IPS-20b (cell line): Measurements from ENCODE around the gene DOCK3.
A peak's percentile ranks its signal among the peaks of the same experiment; 100 is the strongest.
"Not testable (repeated sequence)": the region's sequence is repeated elsewhere in the genome, so short reads cannot be mapped to it uniquely, and the experiment has no call there.

Experiments
- H3K27ac ChIP-seq: one replicate; pipeline ENCODE4 v1.5.1; 2013; ENCODE audit warnings: low read length
- H3K27me3 ChIP-seq: 2 replicates; pipeline ENCODE4 v1.6.1; 2013; ENCODE audit warnings: mild to moderate bottlenecking, low read length, inconsistent platforms; ENCODE audit not compliant: insufficient read depth
- H3K36me3 ChIP-seq: 2 replicates; pipeline ENCODE4 v1.6.1; 2013; ENCODE audit warnings: low read depth, mild to moderate bottlenecking, inconsistent platforms, low read length, moderate library complexity; ENCODE audit not compliant: insufficient read depth
- H3K4me1 ChIP-seq: 2 replicates; pipeline ENCODE4 v1.6.1; 2013; ENCODE audit warnings: mild to moderate bottlenecking, control low read depth, inconsistent platforms, low read length, moderate library complexity; ENCODE audit not compliant: insufficient read depth
- H3K4me3 ChIP-seq: 2 replicates; pipeline ENCODE4 v1.5.1; 2013; ENCODE audit warnings: mild to moderate bottlenecking, low read length, inconsistent platforms
- H3K9ac ChIP-seq: 2 replicates; pipeline ENCODE4 v1.6.1; 2013; ENCODE audit warnings: low read depth, mild to moderate bottlenecking, inconsistent platforms, low read length, moderate library complexity
- H3K9me3 ChIP-seq: 2 replicates; pipeline ENCODE4 v1.6.1; 2013; ENCODE audit warnings: mild to moderate bottlenecking, low read depth, low read length, inconsistent platforms; ENCODE audit not compliant: insufficient read depth

DOCK3 gene

DNA sequence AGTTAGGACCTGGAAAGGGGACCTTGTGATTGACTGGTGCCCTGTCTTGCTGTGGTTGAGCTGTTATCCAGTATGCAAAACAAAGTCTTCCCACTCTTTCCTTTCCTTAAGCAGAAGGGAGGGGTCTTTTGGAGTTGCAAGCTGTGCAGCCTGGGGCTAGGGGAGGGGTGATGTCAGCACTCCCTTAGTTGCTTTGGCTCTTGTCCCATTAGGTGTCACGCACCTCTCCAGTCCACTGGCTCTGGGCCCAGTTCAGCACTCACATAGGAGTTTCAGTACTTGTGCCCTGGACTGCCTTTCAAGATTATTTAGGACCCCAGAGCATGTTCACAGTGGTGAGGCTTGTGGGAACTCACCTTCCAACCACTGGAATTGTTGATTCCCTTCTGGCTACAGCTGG is 238.5 kb downstream of the DOCK3 start:
- Histone ChIP-seq H3K27me3 (no peaks in the 10 kb centered on the region), H3K27ac (no peak overlapping the region), H3K4me3 (no peak overlapping the region), H3K36me3 (no peaks in the 10 kb centered on the region), H3K4me1 (no peaks in the 10 kb centered on the region), H3K9ac (no peak overlapping the region), H3K9me3 (no peaks in the 10 kb centered on the region)

DNA sequence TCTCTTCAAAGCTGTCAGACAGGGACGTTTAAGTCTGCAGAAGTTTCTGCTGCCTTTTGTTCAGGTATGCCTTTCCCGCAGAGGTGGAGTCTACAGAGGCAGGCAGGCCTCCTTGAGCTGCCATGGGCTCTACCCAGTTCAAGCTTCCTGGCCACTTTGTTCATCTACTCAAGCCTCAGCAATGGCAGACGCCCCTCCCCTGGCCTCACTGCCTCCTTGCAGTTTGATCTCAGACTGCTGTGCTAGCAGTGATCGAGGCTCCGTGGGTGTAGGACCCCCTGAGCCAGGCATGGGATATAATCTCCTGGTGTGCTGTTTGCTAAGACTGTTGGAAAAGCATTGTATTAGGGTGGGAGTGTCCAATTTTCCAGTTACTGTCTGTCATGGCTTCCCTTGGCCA is 247.3 kb downstream of the DOCK3 start:
- not testable (repeated sequence) for H3K4me3 ChIP-seq, H3K36me3 ChIP-seq

DNA sequence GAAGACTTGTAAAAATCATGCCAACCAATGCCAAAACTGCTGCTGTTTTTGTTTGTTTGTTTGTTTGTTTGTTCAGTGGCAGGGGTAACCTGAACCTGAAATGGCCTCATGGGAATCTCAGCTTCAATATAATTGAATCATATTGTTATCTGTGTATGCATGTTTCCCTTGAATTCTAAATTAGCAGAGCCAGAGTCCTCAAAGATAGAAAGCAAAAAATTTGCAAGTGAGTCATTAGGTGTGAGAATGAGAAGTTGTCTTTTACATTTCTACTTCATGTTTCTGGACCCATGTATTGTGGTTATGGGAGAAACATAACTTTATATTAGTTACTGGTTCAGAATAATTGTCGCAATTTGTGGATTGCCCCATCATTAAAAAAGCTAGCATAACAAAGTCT is 249.2 kb downstream of the DOCK3 start:
- H3K27ac ChIP-seq = no peak overlapping the region
- peaks cover 21% of the 10 kb centered on the region for H3K9me3 ChIP-seq
- peaks cover 34% of the 10 kb centered on the region for H3K4me1 ChIP-seq

More for the DNA sequence above, 247.3 kb downstream of the DOCK3 start:
- Histone ChIP-seq H3K4me1 (peaks cover 27% of the 10 kb centered on the region), H3K9me3 (peaks cover 21% of the 10 kb centered on the region)
- H3K27me3 ChIP-seq, H3K27ac ChIP-seq, H3K9ac ChIP-seq: not testable (repeated sequence)

DNA sequence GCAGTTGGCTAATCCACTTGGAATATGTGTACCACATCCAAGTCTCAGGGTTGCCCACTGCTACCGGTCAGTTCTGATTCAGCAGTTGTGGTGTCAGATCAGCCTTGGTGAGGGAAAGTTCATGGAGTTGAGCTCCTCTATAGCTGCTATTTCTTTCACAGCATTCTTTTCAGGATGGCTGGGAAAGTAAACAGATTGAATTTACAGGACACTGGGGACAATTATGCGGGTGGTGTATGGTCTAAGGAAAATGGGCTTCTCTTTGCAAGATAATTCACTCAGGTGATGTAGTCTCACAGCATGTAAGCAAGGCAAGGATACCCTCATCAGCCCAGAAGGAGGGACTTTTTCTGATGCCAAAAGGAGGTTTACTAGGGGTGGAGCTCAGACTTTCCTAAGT is 249.9 kb downstream of the DOCK3 start:
- peak overlapping the region; percentile 40; the same call in 1 of the 2 replicates for H3K4me3 ChIP-seq
- no peaks in the 10 kb centered on the region for H3K27me3 ChIP-seq
- no peaks in the 10 kb centered on the region for H3K36me3 ChIP-seq
- H3K9me3 ChIP-seq = peaks cover 21% of the 10 kb centered on the region
- no peak overlapping the region for H3K9ac ChIP-seq
- no peak overlapping the region for H3K27ac ChIP-seq
- peaks cover 34% of the 10 kb centered on the region for H3K4me1 ChIP-seq

More for the DNA sequence above, 249.2 kb downstream of the DOCK3 start:
- no peaks in the 10 kb centered on the region for H3K27me3 ChIP-seq
- no peaks in the 10 kb centered on the region for H3K36me3 ChIP-seq
- no peak overlapping the region for H3K9ac ChIP-seq
- H3K4me3 ChIP-seq = no peak overlapping the region; the same call in 1 of the 2 replicates

DNA sequence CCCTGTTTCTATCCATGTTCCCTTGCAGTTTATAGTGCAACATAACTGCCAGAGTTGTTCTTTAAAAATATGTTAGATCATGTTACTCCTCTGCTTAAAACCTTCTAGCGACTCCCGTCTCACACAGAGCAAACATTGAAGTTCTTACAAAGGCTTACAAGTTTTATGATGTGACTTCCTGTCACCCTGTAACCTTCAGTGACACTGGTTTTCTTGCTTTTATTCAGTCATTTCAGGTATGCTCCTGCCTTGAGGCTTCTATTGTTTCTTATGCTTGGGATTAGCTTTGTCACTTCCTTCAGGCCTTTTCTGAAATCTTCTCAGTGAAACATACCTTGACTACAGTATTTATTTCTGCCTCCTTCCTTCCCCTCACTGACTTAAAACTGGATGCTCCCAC is 252.1 kb downstream of the DOCK3 start:
- peaks cover 34% of the 10 kb centered on the region for H3K4me1 ChIP-seq
- H3K9ac ChIP-seq = no peak overlapping the region
- no peaks in the 10 kb centered on the region for H3K27me3 ChIP-seq
- no peak overlapping the region for H3K4me3 ChIP-seq
- H3K27ac ChIP-seq = no peak overlapping the region
- H3K36me3 ChIP-seq = no peaks in the 10 kb centered on the region
- peaks cover 12% of the 10 kb centered on the region for H3K9me3 ChIP-seq

DNA sequence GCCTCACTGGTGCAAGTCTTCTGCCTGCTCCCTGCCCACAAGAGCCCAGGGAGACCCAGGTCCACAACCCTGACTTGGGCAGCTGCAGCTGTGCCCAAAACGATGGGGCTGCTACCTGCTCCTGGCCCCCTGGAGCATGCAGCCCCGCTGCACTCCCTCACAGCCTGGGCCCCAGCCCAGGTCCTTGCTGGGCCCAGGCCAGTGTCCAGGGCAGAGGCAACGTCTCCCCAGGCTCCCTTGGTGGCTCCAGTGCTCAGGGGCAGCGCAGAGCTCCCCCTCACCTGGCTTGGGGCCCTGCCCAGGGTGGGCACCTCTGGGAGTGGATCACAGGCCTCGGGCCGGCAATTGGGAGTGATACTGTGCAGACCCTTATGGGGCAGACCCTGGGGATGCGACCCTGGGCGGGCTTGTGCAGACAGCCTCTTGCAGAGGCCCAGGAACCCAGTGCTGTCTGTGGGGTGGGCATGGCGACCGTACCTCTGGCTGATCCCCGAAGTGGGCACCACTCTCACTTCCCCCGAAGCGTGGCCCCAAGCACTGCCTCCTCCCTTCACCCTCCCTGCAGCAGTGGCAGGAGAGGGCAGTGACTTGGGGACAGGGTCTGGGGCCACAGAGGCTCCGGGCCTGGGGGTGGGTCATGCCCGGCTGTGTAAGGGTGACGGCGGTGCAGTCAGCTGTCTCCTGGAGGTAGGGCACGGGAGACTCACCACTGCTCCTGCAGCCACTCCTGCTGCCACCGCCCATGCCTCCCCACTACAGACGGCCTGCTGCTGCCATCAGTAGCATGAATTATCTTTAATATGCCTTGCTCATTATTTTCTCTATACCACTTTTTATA is 255.9 kb downstream of the DOCK3 start:
- Histone ChIP-seq H3K9ac (no peak overlapping the region), H3K36me3 (peaks cover 2% of the 10 kb centered on the region; the same call in 1 of the 2 replicates), H3K9me3 (peaks cover 4% of the 10 kb centered on the region; the same call in 1 of the 2 replicates), H3K27ac (no peak overlapping the region), H3K4me3 (no peak overlapping the region), H3K27me3 (no peaks in the 10 kb centered on the region), H3K4me1 (peaks cover 19% of the 10 kb centered on the region)

DNA sequence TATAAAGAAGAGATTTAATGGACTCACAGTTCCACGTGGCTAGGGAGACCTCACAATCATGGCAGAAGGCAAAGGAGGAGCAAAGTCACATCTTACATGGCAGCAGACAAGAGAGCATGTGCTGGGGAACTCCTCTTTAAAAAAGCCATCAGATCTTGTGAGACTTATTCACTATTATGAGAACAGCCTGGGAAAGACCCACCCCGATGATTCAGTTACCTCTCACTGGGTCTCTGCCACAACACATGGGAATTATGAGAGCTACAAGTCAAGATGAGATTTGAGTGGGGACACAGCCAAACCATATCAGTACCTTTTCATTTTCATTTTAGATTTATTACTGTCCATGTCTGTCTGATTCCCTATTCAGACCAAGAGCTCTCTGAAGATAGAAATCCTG is 258.2 kb downstream of the DOCK3 start:
- H3K4me3 ChIP-seq, H3K27ac ChIP-seq, H3K4me1 ChIP-seq, H3K27me3 ChIP-seq, H3K9me3 ChIP-seq, H3K9ac ChIP-seq, H3K36me3 ChIP-seq: not testable (repeated sequence)

DNA sequence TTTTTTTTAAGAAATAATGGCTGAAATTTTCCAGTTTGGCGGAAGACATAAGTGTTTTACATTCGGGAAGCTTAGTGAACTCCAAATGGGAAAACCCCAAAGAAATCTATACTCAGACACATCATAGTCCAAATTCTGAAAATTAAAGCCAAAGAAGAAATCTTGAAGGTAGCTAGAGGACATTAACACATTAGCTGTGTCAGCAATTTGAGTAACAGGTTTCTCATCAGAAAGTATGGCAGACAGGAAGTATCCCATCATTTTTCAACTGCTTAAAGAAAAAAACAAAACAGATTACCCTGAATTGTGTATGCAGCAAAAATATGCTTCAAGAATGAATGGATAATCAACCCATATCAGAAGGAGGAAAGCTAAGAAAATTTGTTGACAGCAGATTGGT is 261.7 kb downstream of the DOCK3 start:
- Histone ChIP-seq H3K9ac (no peak overlapping the region), H3K27me3 (no peaks in the 10 kb centered on the region), H3K9me3 (peaks cover 9% of the 10 kb centered on the region; the same call in 1 of the 2 replicates), H3K4me1 (no peaks in the 10 kb centered on the region), H3K36me3 (peaks cover 4% of the 10 kb centered on the region; the same call in 1 of the 2 replicates), H3K27ac (no peak overlapping the region), H3K4me3 (no peak overlapping the region)

DNA sequence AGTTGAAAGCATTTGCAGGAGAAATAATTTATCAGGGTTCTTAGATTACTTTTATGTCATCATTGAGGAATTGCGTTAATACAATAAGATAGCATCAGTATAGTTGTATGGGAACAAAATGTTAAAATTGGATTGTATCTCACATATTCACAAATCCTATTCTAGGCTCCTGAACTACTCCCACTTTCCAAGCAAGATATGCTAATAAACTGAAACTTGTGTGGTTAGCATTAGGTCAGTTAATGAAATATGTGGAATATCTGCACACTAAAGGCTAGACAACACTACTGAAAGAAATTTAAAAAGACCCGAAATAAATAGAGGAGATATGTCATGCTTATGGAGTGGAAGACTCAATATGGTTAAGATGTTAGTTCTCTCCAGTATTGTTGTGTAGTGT is 272.7 kb downstream of the DOCK3 start:
- H3K9ac ChIP-seq = no peak overlapping the region
- H3K27ac ChIP-seq = no peak overlapping the region
- H3K27me3 ChIP-seq = no peaks in the 10 kb centered on the region
- H3K36me3 ChIP-seq = no peaks in the 10 kb centered on the region
- no peak overlapping the region for H3K4me3 ChIP-seq
- H3K9me3 ChIP-seq = no peaks in the 10 kb centered on the region
- H3K4me1 ChIP-seq = no peaks in the 10 kb centered on the region

DNA sequence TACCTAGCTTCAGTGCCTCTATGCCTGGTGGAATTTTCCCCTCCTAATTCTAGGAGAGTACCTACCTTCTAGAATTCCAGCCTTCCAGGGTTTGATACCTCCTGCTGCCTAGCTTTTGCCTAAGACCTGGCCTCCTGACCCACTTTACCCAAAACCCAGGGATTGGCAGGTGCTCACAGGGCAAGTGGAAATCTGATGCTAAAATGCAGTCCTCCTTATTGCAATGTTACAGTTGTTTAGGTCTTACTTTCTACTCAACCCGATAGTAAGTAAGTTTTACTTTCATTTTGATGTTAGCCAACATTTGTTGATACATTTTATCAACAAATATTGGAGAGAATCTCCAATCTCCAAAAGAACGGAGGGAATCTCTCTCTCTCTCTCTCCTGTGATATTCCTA is 275.9 kb downstream of the DOCK3 start:
- Histone ChIP-seq H3K4me3 (no peak overlapping the region), H3K4me1 (peaks cover 5% of the 10 kb centered on the region; the same call in 1 of the 2 replicates), H3K9ac (no peak overlapping the region), H3K27me3 (no peaks in the 10 kb centered on the region), H3K27ac (no peak overlapping the region), H3K36me3 (no peaks in the 10 kb centered on the region), H3K9me3 (no peaks in the 10 kb centered on the region)

DNA sequence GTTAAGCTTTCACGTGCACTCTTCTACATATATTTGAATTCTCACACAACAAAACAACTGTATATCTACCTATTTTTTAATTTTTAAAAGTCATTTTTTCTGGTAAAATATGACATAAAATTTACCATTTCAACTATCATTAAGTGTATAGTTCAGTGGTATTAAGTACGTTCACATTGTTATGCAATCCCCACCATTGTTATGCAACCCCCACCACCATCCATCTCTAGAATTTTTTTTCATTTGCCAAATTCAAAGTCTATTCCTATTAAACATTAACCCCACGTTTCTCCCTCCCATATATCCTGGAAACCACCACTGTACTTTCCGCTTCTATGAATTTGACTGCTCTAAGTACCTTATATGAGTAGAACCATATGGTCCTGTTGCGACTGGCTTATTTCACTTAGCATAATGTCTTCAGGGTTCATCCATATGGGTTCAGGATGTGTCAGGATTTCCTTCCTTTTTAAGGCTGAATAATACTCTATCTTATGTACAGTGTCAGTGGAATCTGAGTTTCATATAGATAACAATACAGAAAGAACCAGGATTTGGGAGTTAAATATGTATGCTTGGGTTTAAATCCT is 279.2 kb downstream of the DOCK3 start:
- no peak overlapping the region for H3K4me3 ChIP-seq
- H3K4me1 ChIP-seq = peaks cover 5% of the 10 kb centered on the region; the same call in 1 of the 2 replicates
- H3K9ac ChIP-seq = no peak overlapping the region
- H3K36me3 ChIP-seq = no peaks in the 10 kb centered on the region
- no peaks in the 10 kb centered on the region for H3K9me3 ChIP-seq
- H3K27ac ChIP-seq = no peak overlapping the region
- H3K27me3 ChIP-seq = no peaks in the 10 kb centered on the region

DNA sequence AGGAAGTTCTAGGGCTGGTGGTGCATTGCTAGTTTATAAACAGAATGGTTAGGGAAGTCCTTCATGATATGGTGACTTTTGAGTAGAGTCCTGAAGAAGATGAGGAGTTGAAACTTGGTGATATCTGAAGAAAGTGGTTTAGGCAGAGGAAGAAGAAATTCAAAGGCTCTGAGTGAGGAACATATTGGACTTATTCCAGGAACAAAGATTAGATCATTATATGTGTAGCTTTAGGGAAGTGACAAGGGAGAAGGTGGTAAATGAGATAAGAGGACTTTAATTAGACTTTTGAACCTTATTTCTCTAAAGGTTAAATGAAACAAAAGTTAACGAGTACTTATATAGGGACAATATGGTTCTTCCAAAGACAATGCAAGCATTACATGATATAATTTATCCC is 286.7 kb downstream of the DOCK3 start:
- Histone ChIP-seq H3K4me3 (no peak overlapping the region), H3K27ac (no peak overlapping the region), H3K9ac (no peak overlapping the region), H3K9me3 (no peaks in the 10 kb centered on the region), H3K4me1 (no peaks in the 10 kb centered on the region), H3K27me3 (no peaks in the 10 kb centered on the region), H3K36me3 (no peaks in the 10 kb centered on the region)
